ENCODE results near the gene BCAS3. TPM values are rescaled to one million over a fixed set of nuclear protein-coding genes. Genes with fewer than 3 reads are reported as not detected.

The BCAS3 gene
- total and polyA plus RNA-seq, 4 experiments from 2014 or later, result 27.0 to 45.2 (median 41.2) TPM

- POLR2A ChIA-PET (ENCODE audit: partially characterized antibody), result no interaction called here
- peaks cover 22 to 52% of the 10 kb centered on the region in 2 donors for H3K36me3 Mint-ChIP-seq
- H3K27me3 ChIP-seq (ENCODE audit: insufficient read depth, low read length), result no peaks in the 10 kb centered on the region
- intact Hi-C loops (cut with micrococcal nuclease), result no loop called here
- no peaks in the 10 kb centered on the region for H3K36me3 ChIP-seq (ENCODE audit: insufficient read depth, low read length)
- H3K27me3 Mint-ChIP-seq, result no peaks in the 10 kb centered on the region
- H3K4me1 Mint-ChIP-seq, result no peaks in the 10 kb centered on the region
- H3K9me3 ChIP-seq (ENCODE audit: control insufficient read depth in 1 of 2, low read length in 2 of 2), result no peaks in the 10 kb centered on the region
- peak overlapping the region in 1 of 7 donors; percentile 17 for H3K27ac Mint-ChIP-seq
- CTCF ChIA-PET (ENCODE audit: partially characterized antibody), result no interaction called here
- no peak overlapping the region for H3K27ac ChIP-seq (ENCODE audit: low read depth, low read length)
- DNase-seq, result no peak
- no peak overlapping the region for H3K4me3 Mint-ChIP-seq
- H3K9me3 Mint-ChIP-seq, result peaks cover 0 to 16% (median 8%) of the 10 kb centered on the region in 8 donors
- no peak overlapping the region for H3K4me3 ChIP-seq (ENCODE audit: low read length in 2 of 2)
- H3K4me1 ChIP-seq (ENCODE audit: insufficient read depth, low read length), result no peaks in the 10 kb centered on the region
Measured at GRCh38 chr17:60914078-60914477, 236.4 kb downstream of the BCAS3 start.

- POLR2A ChIA-PET (ENCODE audit: partially characterized antibody), result no interaction called here
- no peak overlapping the region for H3K4me3 Mint-ChIP-seq
- H3K27me3 Mint-ChIP-seq, result no peaks in the 10 kb centered on the region
- intact Hi-C loops (cut with micrococcal nuclease), result no loop called here
- no peaks in the 10 kb centered on the region for H3K27me3 ChIP-seq (ENCODE audit: insufficient read depth, low read length)
- H3K27ac Mint-ChIP-seq, result no peak overlapping the region
- H3K4me3 ChIP-seq (ENCODE audit: low read length in 2 of 2), result no peak overlapping the region
- no peak for DNase-seq
- CTCF ChIA-PET (ENCODE audit: partially characterized antibody), result interaction anchor here (0.7 kb wide), 1 partner anchor 31 kb away, joined by 3 read pairs; no protein-coding TSS in a partner anchor
- H3K9me3 Mint-ChIP-seq, result peaks cover 0 to 16% (median 8%) of the 10 kb centered on the region in 8 donors
- no peaks in the 10 kb centered on the region for H3K4me1 ChIP-seq (ENCODE audit: insufficient read depth, low read length)
- H3K27ac ChIP-seq (ENCODE audit: low read depth, low read length), result no peak overlapping the region
- H3K4me1 Mint-ChIP-seq, result no peaks in the 10 kb centered on the region
- no peaks in the 10 kb centered on the region for H3K36me3 ChIP-seq (ENCODE audit: insufficient read depth, low read length)
- peaks cover 22 to 54% of the 10 kb centered on the region in 2 donors for H3K36me3 Mint-ChIP-seq
- no peaks in the 10 kb centered on the region for H3K9me3 ChIP-seq (ENCODE audit: control insufficient read depth in 1 of 2, low read length in 2 of 2)
Measured at GRCh38 chr17:60916043-60916442, 238.4 kb downstream of the BCAS3 start.

GRCh38 chr17:60920107-60920506 is 242.5 kb downstream of the BCAS3 start:
- Histone ChIP-seq H3K27ac (ENCODE audit: low read depth, low read length) (no peak overlapping the region), H3K36me3 (ENCODE audit: insufficient read depth, low read length) (no peaks in the 10 kb centered on the region), H3K9me3 (ENCODE audit: control insufficient read depth in 1 of 2, low read length in 2 of 2) (no peaks in the 10 kb centered on the region), H3K4me3 (ENCODE audit: low read length in 2 of 2) (no peak overlapping the region), H3K4me1 (ENCODE audit: insufficient read depth, low read length) (no peaks in the 10 kb centered on the region), H3K27me3 (ENCODE audit: insufficient read depth, low read length) (no peaks in the 10 kb centered on the region)
- no peaks in the 10 kb centered on the region for H3K4me1 Mint-ChIP-seq
- no peak overlapping the region for H3K27ac Mint-ChIP-seq
- ChIA-PET POLR2A (ENCODE audit: partially characterized antibody) (no interaction called here), CTCF (ENCODE audit: partially characterized antibody) (no interaction called here)
- H3K27me3 Mint-ChIP-seq, result no peaks in the 10 kb centered on the region
- H3K9me3 Mint-ChIP-seq, result peaks cover 0 to 14% (median 8%) of the 10 kb centered on the region in 8 donors
- DNase-seq, result no peak
- H3K4me3 Mint-ChIP-seq, result no peak overlapping the region
- H3K36me3 Mint-ChIP-seq, result peaks cover 12 to 24% of the 10 kb centered on the region in 2 donors
- intact Hi-C loops (cut with micrococcal nuclease), result no loop called here

GRCh38 chr17:60923000-60923399 is 245.3 kb downstream of the BCAS3 start:
- Histone ChIP-seq H3K4me3 (ENCODE audit: low read length in 2 of 2) (no peak overlapping the region), H3K36me3 (ENCODE audit: insufficient read depth, low read length) (no peaks in the 10 kb centered on the region), H3K9me3 (ENCODE audit: control insufficient read depth in 1 of 2, low read length in 2 of 2) (no peaks in the 10 kb centered on the region), H3K27ac (ENCODE audit: low read depth, low read length) (no peak overlapping the region), H3K4me1 (ENCODE audit: insufficient read depth, low read length) (no peaks in the 10 kb centered on the region), H3K27me3 (ENCODE audit: insufficient read depth, low read length) (no peaks in the 10 kb centered on the region)
- Mint-ChIP-seq H3K36me3 (peaks cover 4 to 12% of the 10 kb centered on the region in 2 donors), H3K9me3 (no peaks in the 10 kb centered on the region), H3K27ac (no peak overlapping the region), H3K4me3 (no peak overlapping the region), H3K27me3 (no peaks in the 10 kb centered on the region), H3K4me1 (no peaks in the 10 kb centered on the region)
- POLR2A ChIA-PET (ENCODE audit: partially characterized antibody), result no interaction called here
- DNase-seq, result no peak
- intact Hi-C loops (cut with micrococcal nuclease), result no loop called here
- CTCF ChIA-PET (ENCODE audit: partially characterized antibody), result no interaction called here

- ChIA-PET POLR2A (ENCODE audit: partially characterized antibody) (no interaction called here), CTCF (ENCODE audit: partially characterized antibody) (no interaction called here)
- H3K4me3 Mint-ChIP-seq, result no peak overlapping the region
- H3K36me3 Mint-ChIP-seq, result no peaks in the 10 kb centered on the region
- Histone ChIP-seq H3K27ac (ENCODE audit: low read depth, low read length) (no peak overlapping the region), H3K4me3 (ENCODE audit: low read length in 2 of 2) (no peak overlapping the region), H3K36me3 (ENCODE audit: insufficient read depth, low read length) (no peaks in the 10 kb centered on the region), H3K27me3 (ENCODE audit: insufficient read depth, low read length) (no peaks in the 10 kb centered on the region), H3K9me3 (ENCODE audit: control insufficient read depth in 1 of 2, low read length in 2 of 2) (no peaks in the 10 kb centered on the region), H3K4me1 (ENCODE audit: insufficient read depth, low read length) (no peaks in the 10 kb centered on the region)
- H3K9me3 Mint-ChIP-seq, result peaks cover 0 to 2% (median 0%) of the 10 kb centered on the region in 8 donors
- intact Hi-C loops (cut with micrococcal nuclease), result no loop called here
- H3K4me1 Mint-ChIP-seq, result no peaks in the 10 kb centered on the region
- DNase-seq, result no peak
- H3K27ac Mint-ChIP-seq, result no peak overlapping the region
- H3K27me3 Mint-ChIP-seq, result no peaks in the 10 kb centered on the region
Measured at GRCh38 chr17:60926466-60927183, 249.0 kb downstream of the BCAS3 start.

- CTCF ChIA-PET (ENCODE audit: partially characterized antibody), result no interaction called here
- peaks cover 0 to 2% (median 0%) of the 10 kb centered on the region in 8 donors for H3K9me3 Mint-ChIP-seq
Measured at GRCh38 chr17:60933739-60934138, 256.1 kb downstream of the BCAS3 start.

GRCh38 chr17:60934723-60935122 is 257.1 kb downstream of the BCAS3 start:
- Mint-ChIP-seq H3K4me1 (no peaks in the 10 kb centered on the region), H3K36me3 (peaks cover 0 to 7% of the 10 kb centered on the region in 2 donors), H3K4me3 (no peak overlapping the region), H3K9me3 (no peaks in the 10 kb centered on the region), H3K27me3 (no peaks in the 10 kb centered on the region), H3K27ac (no peak overlapping the region)
- DNase-seq, result no peak
- CTCF ChIA-PET (ENCODE audit: partially characterized antibody), result no interaction called here
- no peak overlapping the region for H3K27ac ChIP-seq (ENCODE audit: low read depth, low read length)
- H3K9me3 ChIP-seq (ENCODE audit: control insufficient read depth in 1 of 2, low read length in 2 of 2), result no peaks in the 10 kb centered on the region
- no peak overlapping the region for H3K4me3 ChIP-seq (ENCODE audit: low read length in 2 of 2)
- intact Hi-C loops (cut with micrococcal nuclease), result no loop called here
- H3K4me1 ChIP-seq (ENCODE audit: insufficient read depth, low read length), result no peaks in the 10 kb centered on the region
- no peaks in the 10 kb centered on the region for H3K36me3 ChIP-seq (ENCODE audit: insufficient read depth, low read length)
- H3K27me3 ChIP-seq (ENCODE audit: insufficient read depth, low read length), result no peaks in the 10 kb centered on the region
- POLR2A ChIA-PET (ENCODE audit: partially characterized antibody), result no interaction called here

More at GRCh38 chr17:60933739-60934138, 256.1 kb downstream of the BCAS3 start:
- Histone ChIP-seq H3K4me1 (ENCODE audit: insufficient read depth, low read length) (no peaks in the 10 kb centered on the region), H3K36me3 (ENCODE audit: insufficient read depth, low read length) (no peaks in the 10 kb centered on the region), H3K27me3 (ENCODE audit: insufficient read depth, low read length) (no peaks in the 10 kb centered on the region), H3K9me3 (ENCODE audit: control insufficient read depth in 1 of 2, low read length in 2 of 2) (no peaks in the 10 kb centered on the region), H3K27ac (ENCODE audit: low read depth, low read length) (no peak overlapping the region), H3K4me3 (ENCODE audit: low read length in 2 of 2) (no peak overlapping the region)
- Mint-ChIP-seq H3K4me3 (no peak overlapping the region), H3K4me1 (no peaks in the 10 kb centered on the region), H3K27me3 (no peaks in the 10 kb centered on the region), H3K27ac (no peak overlapping the region), H3K36me3 (peaks cover 0 to 7% of the 10 kb centered on the region in 2 donors)
- intact Hi-C loops (cut with micrococcal nuclease), result no loop called here
- no peak for DNase-seq
- POLR2A ChIA-PET (ENCODE audit: partially characterized antibody), result no interaction called here
